ENCODE data around the gene DNMT1.

Gene DNMT1

GRCh38 chr19:10142701-10143375 lies 51.9 kb downstream of the DNMT1 start:
- peak in 1 of 2 donors; percentile 27 for DNase-seq (ENCODE audit: low read depth in 1 of 2, low spot score in 1 of 2)

- no peak for DNase-seq (ENCODE audit: low read depth in 1 of 2, low spot score in 1 of 2)
Measured at GRCh38 chr19:10141973-10142372, 52.8 kb downstream of the DNMT1 start.

GRCh38 chr19:10141479-10141878 lies 53.3 kb downstream of the DNMT1 start:
- DNase-seq (ENCODE audit: low read depth in 1 of 2, low spot score in 1 of 2), result no peak

DNA sequence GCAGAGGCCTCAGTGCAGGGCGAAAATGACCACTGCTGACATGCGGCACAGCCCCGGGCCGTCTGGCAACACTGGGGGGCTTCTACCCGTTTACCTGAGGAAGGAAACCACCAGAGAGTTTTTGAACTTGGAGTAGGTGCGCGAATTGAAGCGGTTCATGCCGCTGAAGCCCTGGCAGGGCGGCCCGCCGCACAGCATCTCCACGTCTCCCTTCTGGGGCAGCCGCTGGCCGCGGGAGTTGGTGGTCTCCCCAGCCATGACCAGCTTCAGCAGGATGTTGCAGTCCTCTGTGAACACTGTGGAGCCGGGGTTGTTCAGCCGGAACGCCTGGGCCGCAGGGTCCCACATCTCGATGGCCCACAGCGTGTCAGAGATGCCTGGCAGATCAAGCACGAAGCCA lies 54.8 kb downstream of the DNMT1 start:
- DNase-seq (ENCODE audit: low read depth in 1 of 2, low spot score in 1 of 2), result no peak

- no peak for DNase-seq (ENCODE audit: low read depth in 1 of 2, low spot score in 1 of 2)
Measured at GRCh38 chr19:10138879-10139795, 55.6 kb downstream of the DNMT1 start.

DNA sequence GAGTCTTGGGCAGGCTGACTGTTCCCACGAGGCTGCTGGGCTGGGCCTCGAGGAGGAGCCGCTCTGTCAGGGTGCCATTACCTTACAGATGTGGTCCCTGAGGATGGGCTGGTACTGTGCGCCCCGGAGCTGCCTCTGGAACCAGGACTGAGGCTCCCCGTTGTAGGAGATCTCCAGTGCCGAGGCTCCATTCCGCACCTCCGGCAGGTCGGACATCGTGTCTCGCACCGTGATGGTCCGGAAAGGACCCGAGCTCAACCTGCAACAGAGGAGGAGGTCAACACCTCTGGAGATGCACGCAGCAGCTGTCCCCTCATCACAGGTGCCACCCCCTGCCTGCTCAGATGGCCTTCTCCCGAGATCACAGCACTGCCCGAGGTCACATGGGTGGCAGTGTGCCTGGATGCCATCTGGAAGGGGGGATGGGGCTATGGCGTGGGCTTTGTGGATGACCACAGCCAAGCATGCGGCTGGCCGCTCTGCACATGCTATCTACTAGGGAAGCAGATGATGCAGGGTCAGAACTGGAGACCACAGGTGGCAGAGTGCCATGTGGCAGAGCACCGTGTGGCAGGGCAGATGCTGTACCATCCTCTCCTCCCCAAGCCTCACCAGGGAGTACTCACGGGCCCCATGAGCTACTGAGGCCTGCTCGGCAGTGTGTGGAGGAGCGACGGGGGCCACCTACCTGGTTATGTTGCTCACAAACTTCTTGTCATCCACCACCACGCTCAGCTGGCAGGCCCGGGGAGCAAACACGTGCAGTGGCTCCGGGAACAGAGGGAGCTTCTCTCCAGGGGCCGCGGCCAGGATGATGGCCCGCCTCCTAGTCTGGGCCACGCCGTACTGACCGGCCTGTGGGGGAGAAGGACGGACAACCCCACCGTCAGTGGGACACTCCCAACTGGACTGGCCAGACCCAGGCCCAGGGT lies 56.7 kb downstream of the DNMT1 start:
- no peak for DNase-seq (ENCODE audit: low read depth in 1 of 2, low spot score in 1 of 2)

GRCh38 chr19:10136936-10137335 lies 57.8 kb downstream of the DNMT1 start:
- DNase-seq (ENCODE audit: low read depth in 1 of 2, low spot score in 1 of 2), result no peak

- no peak for DNase-seq (ENCODE audit: low read depth in 1 of 2, low spot score in 1 of 2)
Measured at GRCh38 chr19:10135551-10136334, 59.0 kb downstream of the DNMT1 start.

DNA sequence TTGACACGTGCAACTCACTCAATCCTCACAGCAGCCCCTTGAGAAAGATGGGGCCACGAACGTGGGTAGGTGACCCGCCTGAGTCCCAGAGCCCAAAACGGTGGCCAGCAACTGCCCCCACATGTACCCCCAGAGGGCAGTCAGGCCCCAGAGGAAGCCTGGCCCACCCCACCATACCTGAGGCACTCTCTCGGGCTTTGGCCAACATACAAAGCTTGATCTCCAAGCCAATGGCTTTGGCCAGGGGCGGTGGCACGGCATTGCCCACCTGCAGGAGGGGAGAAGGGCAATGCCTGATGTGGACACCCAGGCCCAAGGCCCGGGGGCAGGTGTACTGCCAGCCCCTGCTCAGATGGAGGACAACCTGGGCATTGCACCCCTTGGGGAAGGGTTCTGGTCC lies 60.7 kb downstream of the DNMT1 start:
- no peak for DNase-seq (ENCODE audit: low read depth in 1 of 2, low spot score in 1 of 2)

DNA sequence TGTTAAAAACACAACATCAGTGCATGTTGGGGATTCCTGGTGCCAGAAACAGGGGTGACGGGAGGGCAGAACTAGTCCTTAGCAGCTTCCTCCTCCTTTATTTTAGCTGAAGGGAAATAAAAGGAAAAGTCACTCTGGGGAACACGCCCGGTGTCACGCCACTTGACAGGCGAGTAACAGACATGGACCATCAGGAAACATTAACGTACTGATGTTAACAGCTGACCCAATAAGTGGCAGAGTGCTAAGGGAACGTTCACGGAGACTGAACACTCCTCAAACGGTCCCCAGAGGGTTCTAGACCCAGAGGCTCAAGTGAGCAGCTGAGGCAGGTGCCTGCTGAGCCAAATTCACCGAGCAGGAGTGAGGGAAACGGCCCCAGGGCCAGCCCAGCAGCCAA lies 61.2 kb downstream of the DNMT1 start:
- DNase-seq (ENCODE audit: low read depth in 1 of 2, low spot score in 1 of 2), result no peak

DNA sequence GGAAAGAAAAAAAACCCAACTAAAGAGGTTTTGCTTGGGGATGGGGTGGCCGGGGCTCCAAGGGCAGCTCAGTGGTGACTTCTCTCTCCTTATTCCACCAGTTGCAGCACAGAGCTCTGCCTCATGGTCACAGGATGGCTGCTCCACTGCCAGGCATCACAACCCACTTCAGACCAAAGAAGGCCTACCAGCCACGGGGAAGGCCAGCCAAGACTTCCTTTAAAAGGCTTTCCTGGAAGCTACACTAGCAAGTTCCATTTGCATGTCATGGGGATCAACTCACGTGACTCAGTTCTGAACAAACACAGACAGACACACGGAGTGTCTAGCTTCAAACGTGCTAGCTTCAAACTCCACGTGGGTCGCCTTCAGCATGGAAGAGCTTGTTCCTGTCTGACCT lies 61.8 kb downstream of the DNMT1 start:
- DNase-seq (ENCODE audit: low read depth in 1 of 2, low spot score in 1 of 2), result no peak

DNA sequence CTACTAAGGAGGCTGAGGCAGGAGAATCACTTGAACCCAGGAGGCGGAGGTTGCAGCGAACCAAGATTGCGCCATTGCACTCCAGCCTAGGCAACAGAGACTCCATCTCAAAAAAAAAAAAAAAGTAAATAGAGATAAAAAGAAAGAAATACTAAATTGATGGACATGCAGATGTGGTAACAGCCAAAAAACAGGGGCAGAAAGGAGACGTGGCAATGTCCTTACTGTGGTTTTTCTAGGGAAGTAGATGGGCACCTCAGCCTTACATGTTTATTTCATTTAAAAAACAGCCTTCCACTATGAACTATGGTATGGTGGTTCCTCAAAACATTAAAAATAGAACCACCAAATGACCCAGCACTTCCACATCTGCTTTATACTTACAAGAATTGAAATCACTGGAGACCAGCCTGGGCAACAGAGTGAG lies 68.5 kb downstream of the DNMT1 start:
- DNase-seq (ENCODE audit: low read depth in 1 of 2, low spot score in 1 of 2), result no peak

DNA sequence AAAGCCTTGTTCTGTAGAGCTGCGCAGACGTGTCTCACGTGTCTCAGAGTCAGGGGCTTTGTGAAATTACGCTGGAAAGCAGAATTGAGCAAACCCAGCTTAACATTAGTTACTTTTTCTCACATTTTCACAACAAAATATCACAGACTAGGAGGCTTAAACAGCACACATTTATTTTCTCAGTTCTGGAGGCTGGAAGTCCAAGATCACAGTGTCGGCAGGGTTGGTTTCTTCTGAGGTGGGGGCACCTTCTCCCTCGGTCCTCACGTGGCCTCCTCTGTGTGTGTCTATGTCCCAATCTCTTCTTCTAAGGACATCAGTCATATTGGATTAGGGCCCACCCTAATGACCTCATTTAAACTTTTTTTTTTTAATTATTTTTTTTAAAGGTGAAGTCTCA lies 70.3 kb downstream of the DNMT1 start:
- no peak for DNase-seq (ENCODE audit: low read depth in 1 of 2, low spot score in 1 of 2)

DNA sequence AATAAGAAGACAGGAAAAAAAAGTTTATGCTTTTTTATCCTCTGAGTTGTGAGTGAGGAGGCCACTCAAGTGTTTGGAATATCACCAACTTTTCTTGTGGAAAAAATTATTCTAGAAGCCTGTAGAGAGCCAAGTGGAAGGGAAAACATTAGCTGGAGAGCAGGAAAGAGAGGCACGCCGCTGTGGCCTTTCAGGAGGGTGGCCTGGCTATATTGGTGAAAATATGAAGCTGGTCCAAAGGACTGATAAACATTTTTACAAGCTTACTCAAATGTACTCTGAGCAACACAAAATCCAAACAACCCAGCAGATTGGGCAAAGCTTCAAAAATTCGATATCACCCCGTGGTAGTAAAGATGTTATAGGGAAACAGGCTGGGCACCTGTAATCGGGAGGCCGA lies 72.7 kb downstream of the DNMT1 start:
- DNase-seq (ENCODE audit: low read depth in 1 of 2, low spot score in 1 of 2), result no peak

DNA sequence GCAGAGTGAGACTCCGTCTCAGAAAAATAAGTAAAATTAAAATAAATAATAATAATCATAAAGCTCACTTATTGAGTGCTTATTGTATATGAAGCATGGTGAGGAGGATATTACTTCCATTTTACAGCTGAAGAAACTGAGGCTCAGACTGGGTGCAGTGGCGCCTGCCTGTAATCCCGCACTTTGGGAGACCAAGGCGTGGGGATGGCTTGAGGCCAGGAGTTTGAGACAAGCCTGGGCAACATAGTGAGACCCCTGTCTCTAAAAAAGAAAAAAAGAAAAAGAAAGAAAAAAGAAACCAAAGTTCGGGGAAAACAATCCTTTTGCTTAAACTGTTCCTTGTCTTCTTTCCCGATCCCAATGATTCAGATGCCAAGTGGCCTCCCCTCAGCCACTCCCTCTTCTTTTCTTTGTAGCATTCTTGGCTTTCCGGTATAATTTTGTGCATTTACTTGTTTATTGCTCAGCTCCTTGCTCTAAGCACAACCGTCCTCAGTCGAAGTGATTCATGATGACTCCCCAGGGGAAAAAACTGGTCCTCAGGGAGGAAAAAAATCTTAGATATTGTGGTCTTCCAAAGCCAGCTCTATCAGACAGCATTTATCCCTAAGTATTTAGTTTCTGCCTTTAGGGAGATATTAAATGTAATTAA lies 74.1 kb downstream of the DNMT1 start:
- no peak for DNase-seq (ENCODE audit: low read depth in 1 of 2, low spot score in 1 of 2)

DNA sequence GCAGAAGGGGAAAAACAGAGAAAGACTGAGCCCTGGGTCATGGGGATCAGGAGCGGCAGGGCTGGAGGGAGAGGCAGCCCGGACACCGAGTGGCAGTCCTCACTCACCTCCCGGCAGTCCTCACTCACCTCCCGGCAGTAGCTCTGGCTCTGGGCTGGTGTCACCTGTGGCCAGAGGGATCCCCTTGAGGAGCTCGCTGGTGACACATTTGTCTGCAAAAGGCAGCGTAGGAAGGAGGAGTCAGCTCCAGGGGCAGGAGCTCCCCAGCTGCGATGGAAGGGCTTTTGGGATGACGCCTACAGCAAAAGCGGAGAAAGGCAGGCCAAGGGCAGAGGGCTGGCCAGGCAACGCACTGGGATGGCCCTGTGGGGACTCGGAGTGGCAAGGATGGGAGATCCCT lies 75.8 kb downstream of the DNMT1 start:
- DNase-seq (ENCODE audit: low read depth in 1 of 2, low spot score in 1 of 2), result no peak

GRCh38 chr19:10116866-10117616 lies 77.7 kb downstream of the DNMT1 start:
- DNase-seq (ENCODE audit: low read depth in 1 of 2, low spot score in 1 of 2), result no peak

DNA sequence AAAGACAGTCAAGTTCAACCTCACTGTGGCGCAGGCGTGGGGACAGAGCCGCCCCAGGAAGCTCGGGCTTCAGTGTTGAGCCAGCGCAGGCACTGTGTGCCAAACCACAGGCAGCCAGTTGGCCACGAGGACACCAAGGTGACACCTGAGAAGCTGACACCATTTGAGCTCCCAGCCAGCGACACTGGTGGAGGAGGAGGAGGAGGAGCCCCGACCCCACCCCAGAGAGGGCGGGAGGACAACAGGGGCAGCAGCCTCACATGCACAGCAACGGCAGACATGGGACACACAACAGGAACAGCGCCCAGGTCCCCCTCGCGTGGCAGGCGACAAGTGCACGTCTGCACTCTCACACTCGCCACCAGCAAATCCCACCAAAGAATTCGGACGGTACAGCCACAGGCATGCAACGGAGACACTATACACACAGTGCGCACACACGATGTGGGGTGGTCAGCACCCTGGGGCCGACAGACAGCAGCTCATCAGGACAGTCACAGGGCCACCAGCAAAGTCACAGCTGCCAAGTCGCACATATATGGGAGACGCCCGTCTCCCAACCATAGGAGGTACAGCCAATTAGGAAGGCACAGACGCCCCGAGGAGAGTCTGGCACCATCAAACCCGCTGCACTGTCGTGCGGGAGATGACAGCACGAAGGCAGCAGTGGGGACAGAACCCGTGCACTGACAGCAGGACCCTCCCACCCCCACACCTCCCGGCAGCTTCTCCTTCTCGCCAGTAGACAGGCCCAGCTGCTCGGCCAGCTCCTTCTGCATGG lies 78.5 kb downstream of the DNMT1 start:
- no peak for DNase-seq (ENCODE audit: low read depth in 1 of 2, low spot score in 1 of 2)

All from activated T-helper 1 cell treated with anti-CD3 and anti-CD28 coated beads, Interleukin-2, amount 50 U/mL, for 16 hours (primary cell).